Effector memory CD4-positive, alpha-beta T cell (primary cell): ENCODE results near the gene HUNK.

Experiments
- DNase-seq, 3 donors: peaks; one replicate each; pipeline ENCODE4 v3.0.0-alpha.2; 2020
- H3K27ac ChIP-seq: 2 replicates; pipeline ENCODE4 v1.7.0; 2013; ENCODE audit warnings: mild to moderate bottlenecking, low read length, moderate library complexity; ENCODE audit not compliant: insufficient read depth, poor library complexity, severe bottlenecking
- H3K27me3 ChIP-seq: replicated peaks from 2 replicates; pipeline ENCODE4 v1.7.0; 2013; ENCODE audit warnings: mild to moderate bottlenecking, low read length; ENCODE audit not compliant: insufficient read depth, control insufficient read depth, poor library complexity, severe bottlenecking
- H3K36me3 ChIP-seq: 2 replicates; pipeline ENCODE4 v1.7.0; 2013; ENCODE audit warnings: mild to moderate bottlenecking, low read length, moderate library complexity; ENCODE audit not compliant: control insufficient read depth, insufficient read depth
- H3K4me1 ChIP-seq: 2 replicates; pipeline ENCODE4 v1.7.0; 2013; ENCODE audit warnings: low read length, mild to moderate bottlenecking; ENCODE audit not compliant: control insufficient read depth, insufficient read depth, poor library complexity, severe bottlenecking
- H3K4me3 ChIP-seq: 2 replicates; pipeline ENCODE4 v1.7.0; 2013; ENCODE audit warnings: low read length, low read depth, mild to moderate bottlenecking; ENCODE audit not compliant: insufficient read depth, poor library complexity, severe bottlenecking
- H3K9me3 ChIP-seq: 2 replicates; pipeline ENCODE4 v1.7.0; 2013; ENCODE audit warnings: mild to moderate bottlenecking, low read length, moderate library complexity; ENCODE audit not compliant: control insufficient read depth

Gene HUNK

GRCh38 chr21:31893851-31894415 lies 21.1 kb downstream of the HUNK start:
- H3K4me3 ChIP-seq: no peak overlapping the region
- no peak for DNase-seq
- no peaks in the 10 kb centered on the region for H3K9me3 ChIP-seq
- H3K36me3 ChIP-seq: no peaks in the 10 kb centered on the region
- H3K27ac ChIP-seq: no peak overlapping the region
- H3K4me1 ChIP-seq: no peaks in the 10 kb centered on the region
- no peaks in the 10 kb centered on the region for H3K27me3 ChIP-seq

GRCh38 chr21:31894457-31894856 lies 21.6 kb downstream of the HUNK start:
- Histone ChIP-seq H3K27me3 (no peaks in the 10 kb centered on the region), H3K9me3 (no peaks in the 10 kb centered on the region), H3K4me3 (no peak overlapping the region), H3K36me3 (no peaks in the 10 kb centered on the region), H3K4me1 (no peaks in the 10 kb centered on the region), H3K27ac (no peak overlapping the region)
- no peak for DNase-seq

- no peaks in the 10 kb centered on the region for H3K36me3 ChIP-seq
- H3K4me3 ChIP-seq: no peak overlapping the region
- no peak for DNase-seq
- no peaks in the 10 kb centered on the region for H3K4me1 ChIP-seq
- no peaks in the 10 kb centered on the region for H3K27me3 ChIP-seq
- H3K27ac ChIP-seq: no peak overlapping the region
- H3K9me3 ChIP-seq: no peaks in the 10 kb centered on the region
Observed at GRCh38 chr21:31895077-31895835, 22.4 kb downstream of the HUNK start.

GRCh38 chr21:31896019-31896418 lies 23.2 kb downstream of the HUNK start:
- Histone ChIP-seq H3K4me3 (no peak overlapping the region), H3K9me3 (no peaks in the 10 kb centered on the region), H3K27me3 (no peaks in the 10 kb centered on the region), H3K36me3 (no peaks in the 10 kb centered on the region), H3K4me1 (no peaks in the 10 kb centered on the region), H3K27ac (no peak overlapping the region)
- no peak for DNase-seq

- no peak overlapping the region for H3K4me3 ChIP-seq
Observed at GRCh38 chr21:31897311-31897710, 24.5 kb downstream of the HUNK start.

GRCh38 chr21:31898933-31899630 lies 26.3 kb downstream of the HUNK start:
- no peak overlapping the region for H3K27ac ChIP-seq
- DNase-seq: no peak

More at GRCh38 chr21:31897311-31897710, 24.5 kb downstream of the HUNK start:
- H3K27me3 ChIP-seq: no peaks in the 10 kb centered on the region
- H3K9me3 ChIP-seq: no peaks in the 10 kb centered on the region
- DNase-seq: no peak
- H3K4me1 ChIP-seq: no peaks in the 10 kb centered on the region
- no peaks in the 10 kb centered on the region for H3K36me3 ChIP-seq
- no peak overlapping the region for H3K27ac ChIP-seq

DNA sequence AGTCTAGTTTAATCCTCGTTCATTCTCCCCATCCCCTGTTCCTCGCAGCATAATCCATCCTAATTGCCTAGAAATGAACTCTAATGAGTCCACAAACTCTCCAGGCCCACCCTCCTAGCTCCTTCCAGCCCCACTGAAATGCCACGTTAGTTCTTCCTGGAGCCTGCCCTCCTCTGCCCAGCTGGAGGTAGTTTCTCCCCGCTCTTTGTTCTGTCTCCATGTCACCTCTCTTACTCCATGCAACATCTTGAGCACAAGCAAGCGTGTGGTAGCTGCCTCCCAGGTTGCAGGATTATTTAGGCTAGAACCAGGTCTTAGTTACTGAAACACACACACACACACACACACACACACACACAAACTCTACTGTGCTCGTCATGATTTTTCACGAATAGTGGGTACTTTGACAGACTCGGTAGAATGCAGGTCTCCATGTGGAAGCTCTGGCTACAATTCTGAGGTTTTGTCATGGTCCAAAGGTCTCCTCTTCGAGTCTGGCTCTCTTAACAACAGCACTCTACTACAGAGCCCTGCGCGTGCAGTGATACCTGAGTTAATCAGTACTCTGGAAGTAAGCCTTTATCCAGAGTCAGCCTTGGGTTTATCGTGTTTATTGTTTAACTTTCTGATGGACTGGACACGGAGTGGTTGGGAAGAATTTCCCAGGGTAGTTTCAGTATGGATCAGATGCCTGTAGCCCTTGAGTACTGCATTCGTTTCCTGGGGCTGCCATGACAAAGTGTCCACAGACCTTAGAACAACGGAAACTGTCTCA lies 27.5 kb downstream of the HUNK start:
- Histone ChIP-seq H3K4me3 (no peak overlapping the region), H3K27me3 (no peaks in the 10 kb centered on the region), H3K4me1 (no peaks in the 10 kb centered on the region), H3K36me3 (no peaks in the 10 kb centered on the region), H3K9me3 (no peaks in the 10 kb centered on the region), H3K27ac (no peak overlapping the region)
- DNase-seq: no peak

More at GRCh38 chr21:31898933-31899630, 26.3 kb downstream of the HUNK start:
- no peaks in the 10 kb centered on the region for H3K4me1 ChIP-seq
- H3K9me3 ChIP-seq: no peaks in the 10 kb centered on the region
- no peak overlapping the region for H3K4me3 ChIP-seq
- no peaks in the 10 kb centered on the region for H3K36me3 ChIP-seq
- no peaks in the 10 kb centered on the region for H3K27me3 ChIP-seq

DNA sequence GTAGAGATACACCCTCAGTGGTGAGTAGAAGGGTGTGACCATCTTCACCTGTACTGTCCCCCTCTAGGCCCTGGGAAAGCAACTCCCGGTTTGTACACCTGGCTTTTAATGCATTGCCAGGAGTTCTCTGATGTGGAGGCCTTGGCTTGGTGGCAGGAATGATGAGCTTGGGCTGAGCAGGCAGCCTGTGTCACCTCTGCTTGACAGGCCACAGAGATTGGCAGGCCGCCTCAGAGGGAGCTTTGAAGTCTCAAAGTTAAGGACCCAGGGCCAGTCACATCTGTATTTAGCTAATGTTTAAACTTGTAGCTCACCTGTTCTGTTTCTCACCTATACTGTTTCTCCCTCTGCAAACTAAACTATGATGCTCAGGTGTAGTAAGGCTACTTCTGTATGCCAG lies 28.5 kb downstream of the HUNK start:
- H3K36me3 ChIP-seq: no peaks in the 10 kb centered on the region
- H3K4me1 ChIP-seq: no peaks in the 10 kb centered on the region
- no peaks in the 10 kb centered on the region for H3K27me3 ChIP-seq
- DNase-seq: no peak
- no peaks in the 10 kb centered on the region for H3K9me3 ChIP-seq
- no peak overlapping the region for H3K27ac ChIP-seq
- no peak overlapping the region for H3K4me3 ChIP-seq

DNA sequence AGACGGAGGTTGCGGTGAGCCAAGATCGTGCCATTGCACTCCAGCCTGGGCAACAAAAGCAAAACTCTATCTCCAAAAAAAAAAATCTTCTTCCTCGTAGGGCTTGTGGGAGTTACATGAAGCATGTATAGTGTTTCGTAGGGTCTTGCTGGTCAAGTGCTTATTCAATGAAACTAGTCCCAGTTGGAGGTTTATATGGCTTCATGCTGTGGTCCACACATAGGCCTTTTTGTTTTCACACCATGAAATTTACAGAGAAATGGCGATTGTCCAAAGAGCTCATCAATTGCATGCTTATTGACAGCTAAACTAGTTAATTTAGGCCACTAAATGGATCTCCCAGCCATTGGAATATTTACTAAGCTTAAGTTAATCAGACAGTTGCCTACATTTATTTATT lies 29.6 kb downstream of the HUNK start:
- H3K4me3 ChIP-seq: no peak overlapping the region
- no peaks in the 10 kb centered on the region for H3K4me1 ChIP-seq
- H3K27me3 ChIP-seq: no peaks in the 10 kb centered on the region
- DNase-seq: no peak
- H3K27ac ChIP-seq: no peak overlapping the region
- H3K9me3 ChIP-seq: no peaks in the 10 kb centered on the region
- no peaks in the 10 kb centered on the region for H3K36me3 ChIP-seq
